HepG2 (cell line): ENCODE measurements around the gene HS3ST5. TPM values are rescaled to one million over a fixed set of nuclear protein-coding genes. Genes with fewer than 3 reads are reported as not detected.

Experiments
- FOXP1 ChIP-seq, 2 experiments: fragments of 450-650 bp in 1 of 2; IDR thresholded peaks; 2 replicates each; pipeline ENCODE4 v1.6.1; 2017 to 2018; ENCODE audit warnings: antibody characterized with exemption in 1 of 2
- HDAC2 ChIP-seq: sonication (generic); formaldehyde crosslinking; IDR thresholded peaks from 2 replicates; pipeline ENCODE4 v1.4.0; 2020; ENCODE audit warnings: missing genetic modification reagents
- HIC2 ChIP-seq: sonication (generic); formaldehyde crosslinking; IDR thresholded peaks from 2 replicates; pipeline ENCODE4 v1.9.0; 2022; ENCODE audit warnings: low read depth, missing genetic modification reagents
- HMG20A ChIP-seq: IDR thresholded peaks from 2 replicates; pipeline ENCODE4 v1.6.1; 2016; ENCODE audit warnings: borderline replicate concordance
- KDM3A ChIP-seq: IDR thresholded peaks from 2 replicates; pipeline ENCODE4 v1.6.1; 2018; ENCODE audit warnings: low read depth, missing compliant biosample characterization
- MTA3 ChIP-seq: sonication (generic); formaldehyde crosslinking; IDR thresholded peaks from 2 replicates; pipeline ENCODE4 v1.4.0; 2020; ENCODE audit warnings: missing genetic modification reagents
- MXI1 ChIP-seq: IDR thresholded peaks from 3 replicates; pipeline ENCODE4 v1.6.1; 2012; ENCODE audit warnings: low read depth, low read length, inconsistent platforms, borderline replicate concordance
- RCOR2 ChIP-seq: IDR thresholded peaks from 2 replicates; pipeline ENCODE4 v1.6.1; 2016; ENCODE audit warnings: missing biosample characterization, missing genetic modification reagents
- RXRB ChIP-seq: IDR thresholded peaks from 2 replicates; pipeline ENCODE4 v1.6.1; 2016; ENCODE audit warnings: borderline replicate concordance, missing genetic modification reagents, missing compliant biosample characterization
- SOX5 ChIP-seq: IDR thresholded peaks from 2 replicates; pipeline ENCODE4 v1.6.1; 2016; ENCODE audit warnings: borderline replicate concordance
- TBX2 ChIP-seq: sonication (generic); formaldehyde crosslinking; IDR thresholded peaks from 2 replicates; pipeline ENCODE4 v1.5.0; 2020; ENCODE audit warnings: missing genetic modification reagents, mild to moderate bottlenecking, borderline replicate concordance
- TEAD3 ChIP-seq: optimal IDR thresholded peaks from 2 replicates; pipeline ENCODE3; 2016; ENCODE audit warnings: borderline replicate concordance
- ZFX ChIP-seq: sonication (generic); formaldehyde crosslinking; IDR thresholded peaks from 2 replicates; pipeline ENCODE4 v1.4.0; 2020; ENCODE audit warnings: mild to moderate bottlenecking, low read depth, missing genetic modification reagents, moderate library complexity
- ZHX2 ChIP-seq, 2 experiments: sonication (generic) in 1 of 2; formaldehyde crosslinking in 1 of 2; IDR thresholded peaks; 2 replicates each; pipeline versions ENCODE4 v1.6.1 to v1.9.0; 2014 to 2022; ENCODE audit warnings: antibody characterized with exemption in 1 of 2, borderline replicate concordance in 1 of 2, inconsistent platforms in 1 of 2, low read depth in 1 of 2, missing genetic modification reagents in 1 of 2
- ZNF557 ChIP-seq: sonication (generic); formaldehyde crosslinking; IDR thresholded peaks from 2 replicates; pipeline ENCODE4 v1.4.0; 2020; ENCODE audit warnings: missing genetic modification reagents
- ZNF761 ChIP-seq: sonication (generic); formaldehyde crosslinking; conservative IDR thresholded peaks from 2 replicates; pipeline ENCODE4 v1.4.0; 2020; ENCODE audit warnings: mild to moderate bottlenecking, missing genetic modification reagents
- ZNF772 ChIP-seq: sonication (generic); formaldehyde crosslinking; IDR thresholded peaks from 2 replicates; pipeline ENCODE4 v1.5.0; 2020; ENCODE audit warnings: mild to moderate bottlenecking, missing genetic modification reagents
- polyA plus RNA-seq, 8 experiments: library from polyadenylated mRNA; depleted of rRNA in 3 of 8; stranded (reverse) in 7 of 8; unstranded in 1 of 8; fragments of >200 nt; fragmentation: Illumina TruSeq in 4 of 8; extraction: Trizol in 4 of 8; gene quantifications; 2 replicates each; pipeline versions ENCODE4 v1.2.1 to v1.2.3, GENCODE V29; 2011 to 2016; ENCODE audit warnings: low read depth in 4 of 8, missing spikeins in 1 of 8, mixed read lengths in 1 of 8; ENCODE audit not compliant: insufficient read depth in 1 of 8
- total RNA-seq, 5 experiments: library from RNA; depleted of rRNA; stranded (reverse); fragments of >200 nt; fragmentation: Illumina TruSeq; extraction: Trizol; gene quantifications; 2 replicates each; pipeline ENCODE4 v1.2.3, GENCODE V29; 2016; ENCODE audit warnings: low read depth in 1 of 5
- TF ChIP-seq, protein P1 (sequence below): conservative IDR thresholded peaks from 2 replicates; pipeline ENCODE4 v1.6.1; 2018; ENCODE audit warnings: missing genetic modification reagents
- TF ChIP-seq, protein P2 (sequence below): sonication (generic); formaldehyde crosslinking; IDR thresholded peaks from 2 replicates; pipeline ENCODE4 v1.4.0; 2020; ENCODE audit warnings: missing genetic modification reagents, borderline replicate concordance
- TF ChIP-seq, protein P3 (sequence below): IDR thresholded peaks from 2 replicates; pipeline ENCODE4 v1.6.1; 2012; ENCODE audit warnings: inconsistent platforms

Gene HS3ST5
- total and polyA plus RNA-seq, 2 of the 13 experiments (the other 11 are each of a cell fraction or from before 2014, with no cell fraction given): 1.1 to 1.6 TPM

GRCh38 chr6:114272582-114272981, 70.2 kb downstream of the HS3ST5 start (continued):
- TF ChIP-seq TBX2 (CRISPR knock-in tag): peak; percentile 45; the same call in 1 of the 2 replicates
- no peak for TF ChIP-seq ZNF761 (CRISPR knock-in tag)
- TF ChIP-seq SOX5 (CRISPR knock-in tag): peak; percentile 70
- 0 out of 2 replicates have a peak, but pooled peaks have one; percentile 40 for TF ChIP-seq KDM3A (CRISPR knock-in tag)
- TF ChIP-seq, protein P1, sequence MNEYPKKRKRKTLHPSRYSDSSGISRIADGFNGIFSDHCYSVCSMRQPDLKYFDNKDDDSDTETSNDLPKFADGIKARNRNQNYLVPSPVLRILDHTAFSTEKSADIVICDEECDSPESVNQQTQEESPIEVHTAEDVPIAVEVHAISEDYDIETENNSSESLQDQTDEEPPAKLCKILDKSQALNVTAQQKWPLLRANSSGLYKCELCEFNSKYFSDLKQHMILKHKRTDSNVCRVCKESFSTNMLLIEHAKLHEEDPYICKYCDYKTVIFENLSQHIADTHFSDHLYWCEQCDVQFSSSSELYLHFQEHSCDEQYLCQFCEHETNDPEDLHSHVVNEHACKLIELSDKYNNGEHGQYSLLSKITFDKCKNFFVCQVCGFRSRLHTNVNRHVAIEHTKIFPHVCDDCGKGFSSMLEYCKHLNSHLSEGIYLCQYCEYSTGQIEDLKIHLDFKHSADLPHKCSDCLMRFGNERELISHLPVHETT (CRISPR knock-in tag): no peak
- peak; percentile 70; the same call in 1 of the 2 replicates for TF ChIP-seq HMG20A (CRISPR knock-in tag)
- TF ChIP-seq ZFX (CRISPR knock-in tag): peak; percentile 61
- no peak for TF ChIP-seq ZNF557 (CRISPR knock-in tag)
- TF ChIP-seq, protein P2, sequence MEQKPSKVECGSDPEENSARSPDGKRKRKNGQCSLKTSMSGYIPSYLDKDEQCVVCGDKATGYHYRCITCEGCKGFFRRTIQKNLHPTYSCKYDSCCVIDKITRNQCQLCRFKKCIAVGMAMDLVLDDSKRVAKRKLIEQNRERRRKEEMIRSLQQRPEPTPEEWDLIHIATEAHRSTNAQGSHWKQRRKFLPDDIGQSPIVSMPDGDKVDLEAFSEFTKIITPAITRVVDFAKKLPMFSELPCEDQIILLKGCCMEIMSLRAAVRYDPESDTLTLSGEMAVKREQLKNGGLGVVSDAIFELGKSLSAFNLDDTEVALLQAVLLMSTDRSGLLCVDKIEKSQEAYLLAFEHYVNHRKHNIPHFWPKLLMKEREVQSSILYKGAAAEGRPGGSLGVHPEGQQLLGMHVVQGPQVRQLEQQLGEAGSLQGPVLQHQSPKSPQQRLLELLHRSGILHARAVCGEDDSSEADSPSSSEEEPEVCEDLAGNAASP (CRISPR knock-in tag): peak; percentile 52; the same call in 1 of the 2 replicates
- TF ChIP-seq MTA3 (CRISPR knock-in tag): no peak
- no peak for TF ChIP-seq ZHX2 (IDR thresholded peaks at IDR 0.05; ENCODE audit: low read depth)
- TF ChIP-seq ZHX2 (CRISPR knock-in tag; IDR thresholded peaks at IDR 0.05; ENCODE audit: borderline replicate concordance): no peak
- TF ChIP-seq, protein P3, sequence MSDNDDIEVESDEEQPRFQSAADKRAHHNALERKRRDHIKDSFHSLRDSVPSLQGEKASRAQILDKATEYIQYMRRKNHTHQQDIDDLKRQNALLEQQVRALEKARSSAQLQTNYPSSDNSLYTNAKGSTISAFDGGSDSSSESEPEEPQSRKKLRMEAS: peak; percentile 72
- peak; percentile 62; the same call in 1 of the 2 replicates for TF ChIP-seq RXRB (CRISPR knock-in tag)
- peak; percentile 75 for TF ChIP-seq RCOR2 (CRISPR knock-in tag)
- TF ChIP-seq HDAC2 (CRISPR knock-in tag): peak; percentile 88
- TF ChIP-seq MXI1: peak; percentile 25; the same call in 1 of the 3 replicates
- TF ChIP-seq ZNF772 (CRISPR knock-in tag): no peak
- TF ChIP-seq TEAD3 (CRISPR knock-in tag): peak; percentile 94
- TF ChIP-seq HIC2 (CRISPR knock-in tag): 0 out of 2 replicates have a peak, but pooled peaks have one; percentile 27
- no peak for TF ChIP-seq FOXP1 (IDR thresholded peaks at IDR 0.05)
- peak; percentile 44; the same call in 1 of the 2 replicates for TF ChIP-seq FOXP1 (CRISPR knock-in tag; IDR thresholded peaks at IDR 0.05)
